ENCODE measurements around the gene AUTS2. TPM values are rescaled to one million over a fixed set of nuclear protein-coding genes. Genes with fewer than 3 reads are reported as not detected.
A peak's percentile ranks its signal among the peaks of the same experiment; 100 is the strongest.

Gene AUTS2
- total RNA-seq, 1 donor from 2014 or later = 5.2 TPM

DNA sequence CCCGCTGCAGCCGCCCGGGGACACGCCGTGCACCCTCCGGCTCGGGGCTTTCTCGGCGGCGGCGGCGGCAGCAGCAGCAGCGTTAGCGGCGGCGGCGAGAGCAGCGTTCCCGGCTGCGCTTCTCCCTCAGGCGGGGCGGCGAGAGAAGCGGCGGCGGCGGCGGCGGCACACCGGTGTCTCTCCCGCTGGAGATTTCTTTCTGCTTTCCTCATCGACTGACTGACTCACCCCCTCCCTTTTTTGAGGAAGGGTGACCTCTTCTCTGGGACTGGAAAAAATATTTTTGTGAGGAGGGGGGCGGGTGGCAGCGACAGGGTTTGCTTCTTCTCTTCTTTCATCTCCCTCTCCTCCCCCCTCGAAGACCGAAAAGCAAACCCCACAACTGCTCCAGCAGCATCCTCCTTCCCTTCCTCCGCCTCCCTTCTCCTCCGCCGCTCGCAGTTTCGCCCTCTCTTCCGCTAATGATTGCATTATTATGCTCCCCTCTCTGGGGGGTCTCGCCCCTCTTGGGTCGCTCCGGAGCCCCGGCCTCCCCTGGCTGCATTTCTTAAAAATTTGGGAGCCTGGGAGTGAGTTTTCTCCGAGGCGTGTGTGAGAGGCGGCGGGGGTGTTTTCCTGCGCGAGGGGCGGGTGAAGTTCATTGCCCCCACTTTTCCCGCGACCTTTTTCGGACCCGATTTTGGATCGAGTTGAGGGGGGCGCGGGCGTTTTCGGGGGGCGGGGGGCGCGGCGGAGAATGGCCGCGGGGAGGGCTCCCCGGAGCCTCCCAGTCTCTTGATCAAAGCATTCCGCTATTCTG, 411 bp downstream of the AUTS2 start:
- peak; percentile 41 for DNase-seq
- intact Hi-C loops (cut with DNase I) = no loop called here
- no peak for ATAC-seq (ENCODE audit: poor library complexity)

- ATAC-seq (ENCODE audit: poor library complexity) (peak; percentile 3), DNase-seq (no peak)
- intact Hi-C loops (cut with DNase I) = no loop called here
Measured at GRCh38 chr7:69599286-69599954, 1.1 kb downstream of the AUTS2 start.

DNA sequence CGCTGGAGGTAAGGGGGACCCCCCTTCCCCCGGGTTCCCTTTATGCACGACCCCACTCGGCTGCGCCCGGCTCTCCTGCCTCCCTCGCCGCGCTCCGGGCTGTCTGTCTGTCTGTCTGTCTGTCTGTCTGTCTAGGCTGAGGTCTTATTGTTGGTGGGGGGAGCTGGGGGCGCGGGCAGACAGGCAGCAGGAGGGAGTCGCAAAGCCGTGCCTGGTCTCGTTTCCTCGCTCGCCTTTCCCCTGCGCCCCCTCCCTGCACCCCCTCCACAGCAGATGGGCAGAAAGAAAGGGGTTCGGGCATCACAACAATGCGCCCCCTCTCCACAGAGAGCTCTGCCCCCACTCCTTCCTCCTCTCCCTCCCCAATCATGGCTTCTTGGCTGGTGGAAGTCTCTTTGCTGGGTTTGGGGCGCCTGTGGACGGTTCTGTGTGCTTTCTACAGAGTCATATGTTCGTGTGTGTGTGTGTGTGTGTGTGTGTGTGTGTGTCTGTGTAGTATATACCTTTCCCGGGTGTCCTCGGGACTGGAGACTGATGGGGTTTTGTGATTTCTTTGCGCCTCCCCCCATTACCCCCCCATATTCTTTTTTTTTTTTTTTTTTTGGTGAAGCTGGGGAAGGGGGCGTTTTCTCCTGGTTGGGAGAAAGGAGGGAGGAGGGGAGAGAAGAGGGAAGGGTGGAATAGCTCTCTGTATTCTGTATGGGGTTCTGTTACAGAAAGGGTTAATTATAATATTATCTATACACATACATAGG, 1.9 kb downstream of the AUTS2 start:
- DNase-seq (peak; percentile 41), ATAC-seq (ENCODE audit: poor library complexity) (no peak)
- intact Hi-C loops (cut with DNase I) = no loop called here

DNA sequence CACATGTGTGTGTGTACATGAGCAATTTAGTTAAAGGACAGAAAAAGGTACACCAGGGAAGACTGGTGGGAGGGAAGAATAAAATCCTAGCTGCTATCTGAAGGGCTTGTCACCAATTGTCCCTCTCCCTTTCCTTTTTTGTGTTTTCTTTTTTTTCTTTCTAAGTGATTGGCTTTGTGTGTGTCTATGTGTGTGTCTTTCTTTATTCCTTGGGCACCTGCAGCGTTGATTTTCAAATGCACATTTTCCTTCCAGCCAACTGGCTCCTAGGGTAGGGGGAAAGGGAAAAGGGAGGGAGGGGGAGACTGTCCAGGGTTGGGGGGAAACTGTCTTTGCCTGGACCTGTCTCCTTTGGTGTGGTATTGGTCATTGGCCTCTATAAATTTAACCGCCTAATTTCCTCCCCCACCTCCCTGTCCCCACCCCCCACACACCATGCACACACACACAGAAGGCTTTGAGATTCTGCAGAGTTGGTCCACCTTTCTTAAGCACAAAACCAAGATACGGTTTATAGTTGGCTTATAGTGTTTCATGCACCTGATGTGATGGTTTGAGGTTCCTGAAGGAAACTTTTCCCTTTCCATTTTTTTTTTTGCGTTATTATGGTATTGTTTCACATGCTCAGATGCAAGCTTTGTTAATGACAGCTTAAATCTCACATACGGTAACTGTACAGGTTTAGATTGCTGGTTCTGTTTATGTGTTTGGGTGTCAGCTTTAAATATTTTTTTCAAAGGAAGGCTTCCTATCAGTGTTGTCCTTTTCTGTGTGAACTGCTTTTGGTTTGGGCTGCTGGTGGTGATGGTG, 2.6 kb downstream of the AUTS2 start:
- ATAC-seq (ENCODE audit: poor library complexity) = no peak
- no peak for DNase-seq
- intact Hi-C loops (cut with DNase I) = no loop called here

DNA sequence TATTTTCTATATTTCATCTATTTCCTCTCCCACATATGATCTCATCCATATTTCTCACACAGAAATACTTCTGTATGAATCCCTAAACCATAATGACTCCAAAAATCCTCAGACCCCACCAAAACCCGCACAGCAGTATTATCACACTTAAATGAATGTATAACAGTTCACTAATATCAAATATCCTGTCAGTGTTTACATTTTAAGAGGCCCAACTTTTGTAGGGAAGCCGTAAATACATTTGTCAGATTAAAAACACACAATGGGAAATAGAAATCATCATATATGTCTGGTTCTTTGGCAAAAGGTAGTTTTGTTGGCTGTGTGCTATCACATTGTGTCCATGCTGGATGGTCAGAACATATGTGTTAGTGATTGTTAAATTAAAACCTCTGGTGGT, 4.2 kb downstream of the AUTS2 start:
- DNase-seq = no peak
- no peak for ATAC-seq (ENCODE audit: poor library complexity)
- intact Hi-C loops (cut with DNase I) = no loop called here

DNA sequence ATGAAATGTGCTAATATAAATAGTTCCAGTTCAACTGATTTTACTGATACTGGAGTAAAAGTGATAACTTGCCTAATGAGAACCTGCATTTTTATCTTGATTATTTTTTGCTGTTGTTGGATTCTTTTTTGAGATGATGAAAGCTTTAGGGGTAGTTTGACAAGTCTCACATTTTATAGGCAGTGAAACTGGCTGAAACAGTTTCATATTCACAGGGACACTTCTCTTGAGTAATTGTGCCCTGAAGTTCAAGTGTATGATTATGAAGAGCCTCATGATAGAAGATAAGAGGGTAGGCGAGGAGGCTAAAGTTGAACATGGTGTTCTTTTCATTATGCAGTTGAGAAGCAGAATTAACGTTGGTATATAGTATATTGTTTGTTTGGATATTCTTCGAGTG, 5.1 kb downstream of the AUTS2 start:
- intact Hi-C loops (cut with DNase I) = no loop called here
- DNase-seq = no peak
- no peak for ATAC-seq (ENCODE audit: poor library complexity)

DNA sequence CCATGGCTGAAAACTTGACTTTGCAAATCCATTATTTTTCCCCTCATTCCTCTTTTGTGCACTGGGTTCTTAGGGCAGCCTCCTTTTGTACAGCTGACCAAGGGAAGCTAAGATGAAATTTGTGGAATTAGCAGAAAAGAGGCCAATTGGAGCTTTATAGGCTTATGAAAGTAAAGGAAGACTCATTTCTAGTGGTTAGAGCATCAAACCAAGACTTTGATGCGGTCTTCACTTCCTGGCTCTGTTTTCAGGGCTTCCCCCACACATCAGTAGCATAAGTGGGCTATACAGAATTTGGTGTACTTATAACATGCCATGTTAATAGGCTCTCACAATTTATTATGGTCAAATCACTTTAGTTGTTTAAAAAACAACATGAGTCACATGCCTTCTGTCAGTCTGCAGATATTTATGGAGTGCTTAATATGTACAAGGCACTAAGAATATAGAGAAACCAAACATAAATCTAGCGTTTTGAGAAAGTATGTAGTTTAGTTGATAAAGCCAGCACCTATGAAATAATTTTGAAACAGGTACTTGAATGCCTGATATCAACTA, 5.7 kb downstream of the AUTS2 start:
- ATAC-seq (ENCODE audit: poor library complexity) (no peak), DNase-seq (no peak)
- intact Hi-C loops (cut with DNase I) = no loop called here

- ATAC-seq (ENCODE audit: poor library complexity) (no peak), DNase-seq (no peak)
- intact Hi-C loops (cut with DNase I) = no loop called here
Measured at GRCh38 chr7:69605070-69605469, 6.8 kb downstream of the AUTS2 start.

GRCh38 chr7:69605546-69605945, 7.3 kb downstream of the AUTS2 start:
- no peak for ATAC-seq (ENCODE audit: poor library complexity)
- no peak for DNase-seq
- intact Hi-C loops (cut with DNase I) = no loop called here

DNA sequence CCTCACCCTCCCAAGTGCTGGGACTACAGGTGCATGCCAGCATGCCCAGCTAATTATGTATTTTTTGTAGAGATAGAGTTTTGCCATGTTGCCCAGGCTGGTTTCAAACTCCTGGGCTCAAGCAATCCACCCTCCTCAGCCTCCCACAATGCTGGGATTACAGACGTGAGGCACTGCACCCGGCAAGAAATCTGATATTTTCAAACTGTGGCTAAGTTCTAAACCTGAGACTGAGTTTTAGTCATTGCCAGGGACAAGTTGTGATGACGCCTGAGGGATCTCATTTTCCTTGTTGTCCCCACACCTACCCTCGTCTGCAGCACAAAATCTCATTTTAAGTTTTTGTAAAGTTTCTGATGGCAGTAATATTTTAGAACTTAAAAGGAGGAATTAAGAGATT, 9.8 kb downstream of the AUTS2 start:
- intact Hi-C loops (cut with DNase I) = no loop called here
- no peak for ATAC-seq (ENCODE audit: poor library complexity)
- no peak for DNase-seq

DNA sequence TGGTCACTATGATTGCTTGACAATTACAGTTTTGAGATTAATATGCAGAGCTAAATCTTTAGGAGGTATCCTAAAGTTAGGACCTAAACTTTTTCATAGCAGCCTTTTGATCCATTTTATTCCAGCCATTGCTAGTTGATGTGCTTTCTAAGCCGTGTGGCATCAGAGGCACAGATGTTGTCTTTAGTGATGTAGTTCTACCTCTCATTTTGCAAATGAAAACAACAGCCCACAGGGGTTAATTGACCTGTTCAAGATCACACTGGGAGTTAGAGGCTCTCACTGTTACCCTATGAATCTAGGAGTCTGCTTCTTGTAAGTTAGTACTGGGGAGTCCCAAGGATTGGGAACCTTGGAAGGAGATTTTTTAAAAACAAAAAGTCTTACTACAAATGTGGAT, 10.6 kb downstream of the AUTS2 start:
- intact Hi-C loops (cut with DNase I) = no loop called here
- no peak for DNase-seq
- no peak for ATAC-seq (ENCODE audit: poor library complexity)

GRCh38 chr7:69609541-69610373, 11.5 kb downstream of the AUTS2 start:
- ATAC-seq (ENCODE audit: poor library complexity) (no peak), DNase-seq (no peak)
- intact Hi-C loops (cut with DNase I) = no loop called here

GRCh38 chr7:69610374-69611084, 12.3 kb downstream of the AUTS2 start:
- intact Hi-C loops (cut with DNase I) = no loop called here
- no peak for DNase-seq
- ATAC-seq (ENCODE audit: poor library complexity) = no peak

- intact Hi-C loops (cut with DNase I) = no loop called here
- no peak for DNase-seq
- no peak for ATAC-seq (ENCODE audit: poor library complexity)
Measured at GRCh38 chr7:69612981-69613380, 14.7 kb downstream of the AUTS2 start.

- intact Hi-C loops (cut with DNase I) = no loop called here
- ATAC-seq (ENCODE audit: poor library complexity) (no peak), DNase-seq (no peak)
Measured at GRCh38 chr7:69613846-69614245, 15.6 kb downstream of the AUTS2 start.

GRCh38 chr7:69615685-69616084, 17.4 kb downstream of the AUTS2 start:
- no peak for ATAC-seq (ENCODE audit: poor library complexity)
- DNase-seq = no peak
- intact Hi-C loops (cut with DNase I) = no loop called here

GRCh38 chr7:69617364-69617763, 19.1 kb downstream of the AUTS2 start:
- intact Hi-C loops (cut with DNase I) = no loop called here
- ATAC-seq (ENCODE audit: poor library complexity) (no peak), DNase-seq (no peak)
